Fibroblast of pulmonary artery (primary cell): ENCODE data around the gene DCAF12L1.

Source experiments
- DNase-seq: peaks from one replicate; pipeline ENCODE4 v3.0.0-alpha.2; 2010; ENCODE audit warnings: low read depth
- H3K4me3 ChIP-seq: replicated peaks from 2 replicates; pipeline ENCODE4 v1.5.1; 2011; ENCODE audit warnings: low read depth, mild to moderate bottlenecking, control low read depth, low read length, moderate library complexity
- TF ChIP-seq, protein P1 (sequence below): IDR thresholded peaks from 2 replicates; pipeline ENCODE4 v1.5.1; 2011; ENCODE audit warnings: mild to moderate bottlenecking, control low read depth, low read length, inconsistent platforms; ENCODE audit errors: missing control alignments

DCAF12L1 gene

DNA sequence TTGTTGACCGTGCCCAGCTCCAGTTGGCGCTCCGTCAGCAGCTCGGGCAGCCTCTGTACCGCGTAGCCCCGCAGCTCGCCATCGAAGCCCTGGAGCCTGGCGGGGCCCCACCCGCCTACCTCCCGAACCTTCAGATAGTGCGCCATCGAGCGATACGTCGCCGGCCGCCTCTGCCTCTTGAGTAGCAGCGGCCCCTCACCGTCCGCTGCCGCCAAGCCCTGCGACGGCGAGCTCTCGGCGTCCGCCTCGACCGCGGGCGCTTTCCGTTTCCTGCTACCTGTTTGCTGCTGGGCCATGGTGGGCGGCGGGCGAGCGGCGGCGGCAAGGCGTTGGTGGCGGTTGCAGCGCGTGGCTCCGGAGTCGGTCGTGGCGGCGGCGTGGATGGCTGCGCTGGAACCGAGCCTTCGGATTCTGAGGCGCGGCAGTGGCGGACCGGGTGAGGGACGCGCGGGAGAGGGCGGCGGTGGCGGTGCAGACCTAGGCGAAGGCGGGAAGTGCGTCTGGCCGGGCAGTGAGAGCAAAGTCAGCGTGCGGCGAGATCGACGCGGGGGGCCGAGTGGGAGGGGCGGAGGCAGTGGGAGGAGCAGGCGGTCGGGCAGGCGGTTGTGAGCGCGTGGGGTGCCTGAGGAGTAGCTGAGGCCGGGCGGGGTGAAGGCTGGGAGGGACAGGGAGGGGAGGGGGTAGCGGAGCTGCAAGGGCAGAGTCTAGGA, at the start of gene DCAF12L1:
Gene DCAF12L1, minus strand, starts transcription at position 502 of the 710 bp plus-strand sequence. Its CDS starts 206 bp downstream, at position 296.
- DNase-seq: no peak
- no peak within 1 kb of the TSS for H3K4me3 ChIP-seq
- TF ChIP-seq, protein P1, sequence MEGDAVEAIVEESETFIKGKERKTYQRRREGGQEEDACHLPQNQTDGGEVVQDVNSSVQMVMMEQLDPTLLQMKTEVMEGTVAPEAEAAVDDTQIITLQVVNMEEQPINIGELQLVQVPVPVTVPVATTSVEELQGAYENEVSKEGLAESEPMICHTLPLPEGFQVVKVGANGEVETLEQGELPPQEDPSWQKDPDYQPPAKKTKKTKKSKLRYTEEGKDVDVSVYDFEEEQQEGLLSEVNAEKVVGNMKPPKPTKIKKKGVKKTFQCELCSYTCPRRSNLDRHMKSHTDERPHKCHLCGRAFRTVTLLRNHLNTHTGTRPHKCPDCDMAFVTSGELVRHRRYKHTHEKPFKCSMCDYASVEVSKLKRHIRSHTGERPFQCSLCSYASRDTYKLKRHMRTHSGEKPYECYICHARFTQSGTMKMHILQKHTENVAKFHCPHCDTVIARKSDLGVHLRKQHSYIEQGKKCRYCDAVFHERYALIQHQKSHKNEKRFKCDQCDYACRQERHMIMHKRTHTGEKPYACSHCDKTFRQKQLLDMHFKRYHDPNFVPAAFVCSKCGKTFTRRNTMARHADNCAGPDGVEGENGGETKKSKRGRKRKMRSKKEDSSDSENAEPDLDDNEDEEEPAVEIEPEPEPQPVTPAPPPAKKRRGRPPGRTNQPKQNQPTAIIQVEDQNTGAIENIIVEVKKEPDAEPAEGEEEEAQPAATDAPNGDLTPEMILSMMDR: no peak

DNA sequence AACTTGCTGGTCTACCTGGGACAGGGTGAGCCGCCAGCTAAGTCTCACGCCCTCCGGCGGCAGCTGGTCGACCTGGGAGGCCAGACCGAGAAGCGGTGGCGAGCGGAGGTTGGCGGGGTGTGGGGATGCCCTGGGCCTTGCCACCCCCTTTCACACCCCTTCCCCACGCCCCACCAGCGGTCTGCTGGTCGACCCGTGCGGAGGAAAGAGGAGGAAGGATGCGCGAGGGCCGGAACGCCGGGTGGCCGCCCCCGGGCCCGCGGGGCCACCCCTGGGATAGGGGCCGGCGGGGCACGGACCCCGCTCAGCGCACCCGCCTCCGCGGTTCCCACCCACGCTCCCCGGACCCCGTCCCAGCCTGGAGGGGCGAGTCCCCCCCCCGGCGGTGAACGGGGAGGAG, 28.3 kb upstream of the DCAF12L1 start:
- TF ChIP-seq, protein P1: no peak
- H3K4me3 ChIP-seq: no peak overlapping the region
- no peak for DNase-seq

DNA sequence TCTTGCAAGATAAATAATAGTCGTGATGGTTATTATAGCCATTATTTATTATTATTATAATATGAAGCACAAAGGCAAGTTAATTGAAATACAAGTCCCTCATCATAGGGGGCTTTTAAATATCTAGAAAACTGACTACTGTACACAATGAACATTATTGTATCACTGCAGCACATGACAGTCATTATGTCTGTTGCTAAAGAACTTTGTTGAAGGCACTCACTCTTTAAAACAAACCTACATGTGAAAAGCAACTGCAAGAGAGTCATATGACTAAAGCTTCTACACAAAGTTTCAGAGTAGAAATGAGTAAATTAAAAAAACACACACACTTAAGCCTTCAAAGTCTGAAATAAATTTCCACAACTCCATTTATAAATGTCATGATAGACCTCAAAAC, 23.3 kb upstream of the DCAF12L1 start:
- H3K4me3 ChIP-seq: no peak overlapping the region
- TF ChIP-seq, protein P1: no peak
- DNase-seq: no peak

DNA sequence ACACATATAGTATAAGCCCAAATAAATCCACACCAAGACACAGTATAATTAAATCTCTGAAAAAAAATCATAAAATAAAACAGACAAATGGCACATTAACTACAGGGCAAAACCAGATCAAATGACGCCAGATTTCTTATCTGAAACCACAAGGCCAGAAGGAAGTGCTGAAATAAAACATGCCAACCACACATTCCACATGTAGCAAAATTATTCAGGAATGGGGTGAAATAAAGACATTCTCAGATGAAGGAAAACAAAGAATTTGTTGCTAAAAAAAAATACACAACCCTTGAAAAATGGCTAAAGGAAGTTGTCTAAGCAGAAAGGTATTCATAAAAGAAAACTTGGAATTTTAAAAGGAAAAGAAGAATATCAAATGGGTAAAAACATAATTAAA, 4.5 kb upstream of the DCAF12L1 start:
- TF ChIP-seq, protein P1: no peak
- H3K4me3 ChIP-seq: no peak overlapping the region
- no peak for DNase-seq

DNA sequence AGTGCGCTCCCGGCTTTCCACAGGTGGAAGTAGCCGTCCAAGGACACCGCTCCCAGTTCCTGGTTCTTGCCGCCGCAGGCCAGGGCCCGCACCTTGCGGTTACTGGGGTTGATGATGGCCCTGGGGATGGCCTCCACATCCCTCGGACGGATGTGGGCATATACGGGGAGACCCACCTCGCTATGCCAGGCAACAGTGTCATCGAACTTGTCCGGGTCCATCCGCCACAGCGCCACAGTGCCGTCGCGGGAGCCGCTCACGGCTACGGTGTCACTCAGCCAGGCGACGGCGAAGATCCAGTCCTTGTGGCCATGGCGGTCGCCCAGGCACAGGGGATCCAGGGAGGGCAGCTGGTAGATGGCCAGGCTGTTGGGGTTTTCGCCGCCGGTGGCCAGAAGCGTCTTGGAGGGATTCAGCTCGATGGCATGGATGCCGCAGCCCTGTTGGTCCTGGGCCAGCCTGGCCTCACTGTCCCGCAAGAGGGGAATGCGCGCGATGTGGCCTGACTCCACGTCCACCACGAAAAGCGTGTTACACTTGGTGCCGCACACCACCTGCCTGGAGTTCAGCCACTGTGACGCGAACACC, 795 bp downstream of the DCAF12L1 start:
- H3K4me3 ChIP-seq: no peak overlapping the region
- no peak for DNase-seq
- TF ChIP-seq, protein P1: no peak

DNA sequence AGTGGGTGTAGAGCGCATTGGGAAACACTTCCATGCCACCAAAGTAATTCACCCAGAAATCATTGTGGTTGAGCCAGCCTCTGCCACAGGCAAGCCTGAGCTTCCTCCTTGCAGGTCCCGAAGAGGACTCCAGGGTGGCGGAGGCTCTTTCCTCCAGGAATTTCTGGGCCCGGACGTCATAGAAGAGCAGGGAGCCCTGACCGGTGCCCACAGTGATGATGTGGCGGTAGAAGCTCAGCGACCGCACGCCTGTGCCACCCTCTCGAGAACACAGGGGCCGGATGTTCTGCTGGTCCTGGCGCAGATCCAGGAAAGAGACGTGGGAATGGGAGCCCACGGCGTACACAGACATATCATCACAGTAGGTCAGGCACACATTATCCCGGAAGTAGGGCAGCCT, 1.3 kb downstream of the DCAF12L1 start:
- TF ChIP-seq, protein P1: no peak
- DNase-seq: no peak
- no peak overlapping the region for H3K4me3 ChIP-seq

DNA sequence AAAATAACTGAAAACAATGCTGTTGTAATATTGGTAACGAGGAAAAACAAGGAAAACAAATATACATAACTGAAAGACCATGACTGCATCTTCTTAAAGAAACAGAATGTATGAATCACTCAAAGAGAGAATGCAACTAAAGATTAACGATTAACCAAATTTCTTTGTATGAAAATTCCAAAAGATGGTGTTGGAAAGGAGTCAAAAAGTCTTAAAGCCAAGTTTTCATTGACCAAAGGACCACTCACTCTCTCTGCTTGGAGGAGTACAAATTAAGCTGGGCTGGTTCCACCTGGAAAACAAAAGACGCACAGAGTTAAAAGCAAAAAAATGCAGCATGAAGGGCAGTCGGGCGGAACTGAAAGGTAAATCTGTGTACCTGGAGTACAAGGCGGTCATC, 1.8 kb downstream of the DCAF12L1 start:
- DNase-seq: no peak
- TF ChIP-seq, protein P1: no peak
- H3K4me3 ChIP-seq: no peak overlapping the region
